GM12878 (cell line): ENCODE measurements around the gene TCF7. TPM values are rescaled to one million over a fixed set of nuclear protein-coding genes. Genes with fewer than 3 reads are reported as not detected.

Source experiments
- ATAC-seq: fragments of 200-7000 bp; cut with Tn5 transposase; 3 replicates; pipeline ENCODE4 v1.9.1; 2020; ENCODE audit warnings: mild to moderate bottlenecking, moderate library complexity
- BruUV-seq: library from RNA; stranded (reverse); fragments of 400-500 nt; replicated peaks from 2 replicates; lab custom pipeline; 2021; lab: Mats Ljungman, UMichigan
- CTCF ChIA-PET: fragments of 300-600 bp; sonication (Branson Sonifier 250); formaldehyde crosslinking; extraction: SDS; loops from one replicate; lab custom pipeline; 2021; ENCODE audit warnings: inconsistent platforms; lab: Yijun Ruan, JAX
- POLR2A ChIA-PET: fragments of 350-600 bp; formaldehyde crosslinking; extraction: SDS; loops from one replicate; lab custom pipeline; 2021; ENCODE audit warnings: inconsistent platforms; lab: Charles Lee
- RAD21 ChIA-PET: fragments of 300-600 bp; sonication (Branson Sonifier 250); formaldehyde crosslinking; loops from one replicate; lab custom pipeline; 2023; ENCODE audit warnings: antibody characterized with exemption; ENCODE audit not compliant: unreplicated experiment; lab: Charles Lee
- SMC1A ChIA-PET: fragments of 300-600 bp; sonication (Branson Sonifier 250); formaldehyde crosslinking; loops from one replicate; lab custom pipeline; 2023; ENCODE audit not compliant: unreplicated experiment, uncharacterized antibody; lab: Charles Lee
- DNase-seq: peaks from one replicate; pipeline ENCODE4 v3.0.0-alpha.2; 2011; ENCODE audit warnings: low read depth, low spot score
- FAIRE-seq: peaks from 3 replicates; lab custom pipeline; 2011; peaks lifted over from hg19 to GRCh38; lab: Jason Lieb, UNC
- H2AFZ ChIP-seq: 2 replicates; pipeline ENCODE4 v1.6.0; 2011; ENCODE audit warnings: low read depth, low read length, control low read depth; ENCODE audit not compliant: control insufficient read depth
- H3K27ac ChIP-seq: 2 replicates; pipeline ENCODE4 v1.5.1; 2011; ENCODE audit warnings: control low read depth; ENCODE audit not compliant: control insufficient read depth, insufficient read depth
- H3K27me3 ChIP-seq, 2 experiments: replicated peaks in 1 of 2; 2 replicates each; pipeline versions ENCODE4 v1.6.0 to v1.6.1; 2011; ENCODE audit warnings: low read length in 1 of 2; ENCODE audit not compliant: control insufficient read depth in 2 of 2, insufficient read depth in 2 of 2
- H3K36me3 ChIP-seq, 2 experiments: 2 replicates each; pipeline ENCODE4 v1.5.1; 2011; ENCODE audit warnings: low read length in 1 of 2; ENCODE audit not compliant: control insufficient read depth in 2 of 2, insufficient read depth in 2 of 2
- H3K4me1 ChIP-seq: 2 replicates; pipeline ENCODE4 v1.6.1; 2011; ENCODE audit warnings: mild to moderate bottlenecking, low read length, moderate library complexity, mixed read lengths; ENCODE audit not compliant: control insufficient read depth, insufficient read depth
- H3K4me2 ChIP-seq: 2 replicates; pipeline ENCODE4 v1.6.0; 2011; ENCODE audit warnings: control low read depth; ENCODE audit not compliant: control insufficient read depth, insufficient read depth
- H3K4me3 ChIP-seq: fragments of 200-600 bp; sonication (generic); 2 replicates; pipeline ENCODE4 v1.5.1; 2016
- H3K79me2 ChIP-seq: 2 replicates; pipeline ENCODE4 v1.6.0; 2011; ENCODE audit warnings: low read length; ENCODE audit not compliant: control insufficient read depth, insufficient read depth
- H3K9ac ChIP-seq: 2 replicates; pipeline ENCODE4 v1.8.0; 2011; ENCODE audit warnings: low read length, control low read depth, mixed read lengths; ENCODE audit not compliant: control insufficient read depth, insufficient read depth
- H3K9me3 ChIP-seq: replicated peaks from 3 replicates; pipeline ENCODE4 v1.5.1; 2011; ENCODE audit warnings: mild to moderate bottlenecking, low read length; ENCODE audit not compliant: control insufficient read depth, insufficient read depth
- H4K20me1 ChIP-seq: 2 replicates; pipeline ENCODE4 v1.6.0; 2011; ENCODE audit not compliant: control insufficient read depth, insufficient read depth
- EED ChIP-seq: sonication (generic); IDR thresholded peaks from 2 replicates; pipeline ENCODE4 v1.6.1; 2016; ENCODE audit warnings: antibody characterized with exemption, low read depth
- EGR1 ChIP-seq, 2 experiments: IDR thresholded peaks; 1 replicate in 1 of 2; 2 replicates in 1 of 2; pipeline ENCODE4 v1.6.1; 2011 to 2012; ENCODE audit warnings: low read depth in 2 of 2, low read length in 2 of 2, borderline replicate concordance in 1 of 2, mild to moderate bottlenecking in 1 of 2, moderate library complexity in 1 of 2
- ELK1 ChIP-seq: IDR thresholded peaks from 2 replicates; pipeline ENCODE4 v1.6.1; 2012; ENCODE audit warnings: low read depth, low read length, improper control_type of control experiment
- IKZF2 ChIP-seq, 2 experiments: fragments of 450-650 bp; IDR thresholded peaks; 2 replicates each; pipeline ENCODE4 v1.6.1; 2017; ENCODE audit warnings: mild to moderate bottlenecking in 2 of 2, moderate library complexity in 2 of 2
- MXI1 ChIP-seq: fragments of 150-350 bp; IDR thresholded peaks from 2 replicates; pipeline ENCODE4 v1.6.1; 2011; ENCODE audit warnings: low read depth, mild to moderate bottlenecking, inconsistent platforms, low read length, improper control_type of control experiment
- MYC ChIP-seq: IDR thresholded peaks from 2 replicates; pipeline ENCODE4 v1.6.1; 2011; ENCODE audit warnings: mild to moderate bottlenecking, low read length, moderate library complexity, inconsistent platforms; ENCODE audit not compliant: insufficient read depth, insufficient replicate concordance, insufficient read length, severe bottlenecking
- PAX8 ChIP-seq: fragments of 450-650 bp; IDR thresholded peaks from 2 replicates; pipeline ENCODE4 v1.6.1; 2017; ENCODE audit warnings: mild to moderate bottlenecking, moderate library complexity
- POLR2AphosphoS2 ChIP-seq: IDR thresholded peaks from 2 replicates; pipeline ENCODE4 v1.6.1; 2011; ENCODE audit warnings: low read depth, mild to moderate bottlenecking, low read length, improper control_type of control experiment, moderate library complexity
- SRF ChIP-seq, 2 experiments: IDR thresholded peaks; 2 replicates each; pipeline ENCODE4 v1.6.1; 2011; ENCODE audit warnings: low read depth in 2 of 2, low read length in 2 of 2, mild to moderate bottlenecking in 1 of 2, moderate library complexity in 1 of 2
- ZNF384 ChIP-seq: IDR thresholded peaks from 2 replicates; pipeline ENCODE4 v1.6.1; 2012; ENCODE audit warnings: low read depth, mild to moderate bottlenecking, low read length, improper control_type of control experiment, borderline replicate concordance
- WGBS: methylation state at CpG from one replicate; pipeline ENCODE4 v1.1.6; 2016; ENCODE audit warnings: low lambda C conversion rate; ENCODE audit not compliant: insufficient replicate concordance, insufficient coverage; ENCODE audit errors: missing lambda C conversion rate; 5-methylcytosine and 5-hydroxymethylcytosine counted together
- in situ Hi-C: fragments of 300-500 bp; cut with MboI; formaldehyde crosslinking; loops from 9 replicates; pipeline ENCODE4 v1.14.3; 2018; ENCODE audit warnings: mixed read lengths
- intact Hi-C: fragments of 100-400 bp; cut with micrococcal nuclease; formaldehyde crosslinking; loops from one replicate; pipeline ENCODE4 v1.14.2; 2022; ENCODE audit not compliant: unreplicated experiment
- polyA plus RNA-seq, 11 experiments: library from polyadenylated mRNA; depleted of rRNA in 4 of 11; unstranded in 6 of 11; stranded (reverse) in 5 of 11; fragments of >200 nt; fragmentation: Nextera tagmentation in 4 of 11; fragmentation: Illumina TruSeq in 1 of 11; extraction: Ambion mirVana in 4 of 11; extraction: Trizol in 1 of 11; gene quantifications; 1 replicate in 1 of 11; 2 replicates in 10 of 11; pipeline versions ENCODE4 v1.2.1 to v1.2.3, GENCODE V29; 2011 to 2016; ENCODE audit warnings: inconsistent platforms in 2 of 11, missing spikeins in 2 of 11, low read depth in 1 of 11
- total RNA-seq, 4 experiments: library from RNA; depleted of rRNA in 3 of 4; stranded (reverse); fragments of >200 nt in 3 of 4; fragmentation: Illumina TruSeq in 1 of 4; extraction: Trizol in 1 of 4; gene quantifications; 2 replicates each; pipeline versions ENCODE4 v1.2.1 to v1.2.3, GENCODE V29; 2013 to 2021
- TF ChIP-seq, protein P1 (sequence below): fragments of 450-650 bp; conservative IDR thresholded peaks from 2 replicates; pipeline ENCODE4 v1.6.1; 2017; ENCODE audit warnings: mild to moderate bottlenecking, moderate library complexity

TCF7 gene
- total and polyA plus RNA-seq, 10 of the 15 experiments (the other 5 are each of a cell fraction or from before 2014, with no cell fraction given): 10.0 to 60.2 (median 23.6) TPM

- no peaks in the 10 kb centered on the region for H4K20me1 ChIP-seq
- ChIA-PET SMC1A (interaction anchor here (3.0 kb wide), 1 partner anchor 14 kb away, joined by 8 read pairs; no protein-coding TSS in a partner anchor), RAD21 (no interaction called here), CTCF (interaction anchor here (0.6 to 1.0 kb wide), 3 partner anchors 14 to 344 kb away, joined by 3 to 4 read pairs (median 3); no protein-coding TSS in a partner anchor), POLR2A (interaction anchor here (0.6 to 2.2 kb wide), 3 partner anchors 12 to 47 kb away, joined by 3 to 6 read pairs (median 3); no protein-coding TSS in a partner anchor)
- H2AFZ ChIP-seq: no peak overlapping the region
- FAIRE-seq (no peak), ATAC-seq (no peak), DNase-seq (no peak)
- H3K4me3 ChIP-seq: no peak overlapping the region
- intact Hi-C loops (no loop called here), in situ Hi-C loops (no loop called here)
- H3K9me3 ChIP-seq: no peaks in the 10 kb centered on the region
- H3K4me2 ChIP-seq: no peak overlapping the region
- H3K36me3 ChIP-seq: no peaks in the 10 kb centered on the region
- no peak for TF ChIP-seq MXI1
- no peaks in the 10 kb centered on the region for H3K27me3 ChIP-seq
- no peak overlapping the region for H3K9ac ChIP-seq
- 45% methylated on average over 8 of the region's 8 CpGs for WGBS
- no TSS peak for BruUV-seq
- H3K27ac ChIP-seq: no peak overlapping the region
- H3K4me1 ChIP-seq: peaks cover 13% of the 10 kb centered on the region
- H3K79me2 ChIP-seq: no peaks in the 10 kb centered on the region
Observed at GRCh38 chr5:134086225-134086942, 28.1 kb upstream of the TCF7 start.

- POLR2A ChIA-PET: no interaction called here
- no peak for FAIRE-seq
- SMC1A ChIA-PET: interaction anchor here (1.7 kb wide), 1 partner anchor 13 kb away, joined by 4 read pairs; no protein-coding TSS in a partner anchor
- no peak for TF ChIP-seq ELK1
- TF ChIP-seq IKZF2 (IDR thresholded peaks at IDR 0.05): no peak
- no peak for TF ChIP-seq ZNF384
- TF ChIP-seq EED: no peak
- TF ChIP-seq PAX8: no peak
- no peak for TF ChIP-seq SRF (IDR thresholded peaks at IDR 0.05; ENCODE audit: low read depth in 2 of 2, low read length in 2 of 2)
- TF ChIP-seq, protein P1, sequence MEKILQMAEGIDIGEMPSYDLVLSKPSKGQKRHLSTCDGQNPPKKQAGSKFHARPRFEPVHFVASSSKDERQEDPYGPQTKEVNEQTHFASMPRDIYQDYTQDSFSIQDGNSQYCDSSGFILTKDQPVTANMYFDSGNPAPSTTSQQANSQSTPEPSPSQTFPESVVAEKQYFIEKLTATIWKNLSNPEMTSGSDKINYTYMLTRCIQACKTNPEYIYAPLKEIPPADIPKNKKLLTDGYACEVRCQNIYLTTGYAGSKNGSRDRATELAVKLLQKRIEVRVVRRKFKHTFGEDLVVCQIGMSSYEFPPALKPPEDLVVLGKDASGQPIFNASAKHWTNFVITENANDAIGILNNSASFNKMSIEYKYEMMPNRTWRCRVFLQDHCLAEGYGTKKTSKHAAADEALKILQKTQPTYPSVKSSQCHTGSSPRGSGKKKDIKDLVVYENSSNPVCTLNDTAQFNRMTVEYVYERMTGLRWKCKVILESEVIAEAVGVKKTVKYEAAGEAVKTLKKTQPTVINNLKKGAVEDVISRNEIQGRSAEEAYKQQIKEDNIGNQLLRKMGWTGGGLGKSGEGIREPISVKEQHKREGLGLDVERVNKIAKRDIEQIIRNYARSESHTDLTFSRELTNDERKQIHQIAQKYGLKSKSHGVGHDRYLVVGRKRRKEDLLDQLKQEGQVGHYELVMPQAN: no peak
- no peak for TF ChIP-seq MYC
- no peak for TF ChIP-seq EGR1 (IDR thresholded peaks at IDR 0.05; ENCODE audit: borderline replicate concordance in 1 of 2, low read depth in 2 of 2, low read length in 2 of 2)
- TF ChIP-seq POLR2AphosphoS2: no peak
Observed at GRCh38 chr5:134086943-134087305, 27.6 kb upstream of the TCF7 start.

More at GRCh38 chr5:134086943-134087305, 27.6 kb upstream of the TCF7 start:
- CTCF ChIA-PET: no interaction called here
- Histone ChIP-seq H3K79me2 (no peaks in the 10 kb centered on the region), H3K4me2 (no peak overlapping the region), H2AFZ (no peak overlapping the region), H4K20me1 (no peaks in the 10 kb centered on the region), H3K4me3 (no peak overlapping the region), H3K36me3 (no peaks in the 10 kb centered on the region), H3K9me3 (no peaks in the 10 kb centered on the region), H3K27me3 (no peaks in the 10 kb centered on the region), H3K27ac (no peak overlapping the region), H3K4me1 (peaks cover 13% of the 10 kb centered on the region), H3K9ac (no peak overlapping the region)
- WGBS: 93% methylated on average over 12 of the region's 12 CpGs
- DNase-seq (no peak), ATAC-seq (no peak)
- in situ Hi-C loops (no loop called here), intact Hi-C loops (no loop called here)
- RAD21 ChIA-PET: no interaction called here
- no TSS peak for BruUV-seq
